Stimulated activated CD4-positive, alpha-beta T cell treated with anti-CD3 and anti-CD28 coated beads, Interleukin-2, amount 100 ng/mL, for 4 hours (primary cell): Measurements from ENCODE around the gene EXOC7.

Experiments used
- DNase-seq: peaks from one replicate; pipeline ENCODE4 v3.0.0-alpha.2; 2020; ENCODE audit warnings: low read depth

The EXOC7 gene

DNA sequence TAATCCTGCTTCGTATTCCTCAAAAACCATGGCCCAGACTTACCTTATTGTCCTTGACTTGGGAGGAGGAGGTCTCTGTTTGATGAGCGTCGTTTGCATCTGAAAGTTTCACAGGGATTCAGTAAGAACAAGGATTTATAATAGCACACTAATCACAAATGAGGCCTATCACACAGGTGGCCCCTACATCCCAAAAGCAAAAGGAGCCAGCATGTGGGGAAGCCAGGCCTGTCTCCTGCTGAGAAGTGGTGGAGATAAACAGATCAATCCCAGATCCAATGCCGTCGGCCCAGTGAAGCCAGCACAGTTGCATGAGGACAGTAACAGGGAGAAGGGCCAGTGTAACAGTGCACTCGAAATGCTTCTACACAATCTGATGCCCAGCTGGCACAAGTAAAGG, 63.2 kb downstream of the EXOC7 start:
- DNase-seq, result no peak

- DNase-seq, result no peak
Observed at GRCh38 chr17:76039121-76039520, 64.5 kb downstream of the EXOC7 start.

GRCh38 chr17:76038050-76038449, 65.5 kb downstream of the EXOC7 start:
- DNase-seq, result no peak

GRCh38 chr17:76036497-76037261, 66.9 kb downstream of the EXOC7 start:
- no peak for DNase-seq

GRCh38 chr17:76034428-76035350, 68.9 kb downstream of the EXOC7 start:
- no peak for DNase-seq

DNA sequence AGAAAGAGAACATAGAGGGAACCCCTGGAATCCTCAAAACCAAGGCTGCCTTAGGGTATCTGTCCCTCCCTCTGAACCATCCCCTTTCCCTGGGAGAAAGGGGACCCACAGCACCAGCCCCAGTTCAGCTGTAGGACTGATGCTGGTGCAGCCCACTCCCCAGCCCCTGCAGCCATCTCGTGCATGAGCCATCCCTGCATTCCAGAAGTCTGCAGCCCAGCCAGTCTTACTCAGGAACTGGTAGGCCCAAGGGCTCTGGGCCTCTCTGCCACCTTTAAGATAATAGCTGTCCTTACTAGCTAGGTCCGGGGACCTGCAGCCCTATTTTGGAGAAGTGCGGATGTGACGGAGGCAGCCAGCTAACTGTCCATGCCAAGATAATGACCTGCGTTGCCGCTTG, 70.4 kb downstream of the EXOC7 start:
- no peak for DNase-seq

GRCh38 chr17:76032780-76033108, 70.8 kb downstream of the EXOC7 start:
- no peak for DNase-seq

DNA sequence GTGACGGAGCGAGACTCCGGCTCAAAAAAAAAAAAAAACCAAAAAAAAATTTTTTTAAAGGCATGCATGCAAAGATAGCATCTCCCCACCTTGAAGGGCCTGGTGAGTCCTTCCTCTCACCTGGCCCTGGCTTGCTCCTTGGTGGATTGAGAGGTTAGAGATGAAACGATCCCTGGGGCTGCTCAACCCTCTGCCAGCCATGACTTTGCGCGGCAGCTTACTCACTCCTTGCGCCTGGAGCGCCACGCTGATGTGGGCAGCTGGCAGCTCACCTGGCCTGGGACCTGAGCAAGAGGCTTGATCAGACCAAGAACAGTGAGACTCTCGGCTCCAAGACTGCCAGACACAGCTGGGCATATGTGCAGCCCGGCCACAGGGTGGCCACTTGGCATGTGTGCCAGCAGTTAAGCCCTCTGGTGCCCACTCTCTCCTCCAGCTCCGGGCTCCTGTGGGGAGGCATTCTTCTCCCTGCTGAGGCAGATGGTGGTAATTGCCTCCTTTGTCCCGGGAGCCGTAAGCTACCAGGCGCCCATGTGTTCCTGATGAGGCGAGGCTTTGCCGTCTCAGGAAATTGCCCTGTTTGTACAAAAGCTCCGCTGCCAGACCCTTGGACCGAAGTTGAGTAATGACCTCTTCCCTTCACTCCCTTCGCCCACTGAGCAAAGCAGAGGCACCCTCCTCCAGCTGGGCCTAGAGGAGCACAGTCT, 71.4 kb downstream of the EXOC7 start:
- DNase-seq, result no peak
